ENCODE data around the gene UNC5B. TPM values are rescaled to one million over a fixed set of nuclear protein-coding genes. Genes with fewer than 3 reads are reported as not detected.
"Not testable (repeated sequence)": the region's sequence is repeated elsewhere in the genome, so short reads cannot be mapped to it uniquely, and the experiment has no call there.

The UNC5B gene
- total and polyA plus RNA-seq, 2 donors, result 2.2 to 4.2 TPM

GRCh38 chr10:71218651-71219050 is 6.3 kb downstream of the UNC5B start:
- Histone ChIP-seq H3K27me3 (ENCODE audit: control insufficient read depth in 2 of 2, insufficient read depth in 1 of 2, low read length in 1 of 2) (peaks cover 23 to 65% of the 10 kb centered on the region in 2 donors), H3K9me3 (ENCODE audit: control insufficient read depth in 2 of 2, insufficient read depth in 1 of 2, low read length in 1 of 2) (peaks cover 0 to 3% of the 10 kb centered on the region in 2 donors), H3K4me3 (ENCODE audit: low read length in 2 of 2) (no peak overlapping the region), H3K4me1 (ENCODE audit: control insufficient read depth in 2 of 2, insufficient read depth in 2 of 2, low read length in 2 of 2) (peaks cover 9 to 29% of the 10 kb centered on the region in 2 donors), H3K36me3 (ENCODE audit: control insufficient read depth in 2 of 2, insufficient read depth in 2 of 2, low read length in 1 of 2) (no peaks in the 10 kb centered on the region), H3K27ac (ENCODE audit: low read depth in 1 of 2, low read length in 1 of 2) (no peak overlapping the region)
- WGBS, result 97% methylated on average over 5 of the region's 5 CpGs
- no peak for DNase-seq (ENCODE audit: low read depth in 6 of 9, low spot score in 9 of 9)

GRCh38 chr10:71219236-71219917 is 7.0 kb downstream of the UNC5B start:
- H3K27me3 ChIP-seq (ENCODE audit: control insufficient read depth in 2 of 2, insufficient read depth in 1 of 2, low read length in 1 of 2), result peaks cover 16 to 58% of the 10 kb centered on the region in 2 donors
- H3K27ac ChIP-seq (ENCODE audit: low read depth in 1 of 2, low read length in 1 of 2); DNase-seq (ENCODE audit: low read depth in 6 of 9, low spot score in 9 of 9); H3K9me3 ChIP-seq (ENCODE audit: control insufficient read depth in 2 of 2, insufficient read depth in 1 of 2, low read length in 1 of 2); H3K36me3 ChIP-seq (ENCODE audit: control insufficient read depth in 2 of 2, insufficient read depth in 2 of 2, low read length in 1 of 2); H3K4me3 ChIP-seq (ENCODE audit: low read length in 2 of 2): not testable (repeated sequence)
- 97% methylated on average over 7 of the region's 7 CpGs for WGBS
- peaks cover 7 to 22% of the 10 kb centered on the region in 2 donors for H3K4me1 ChIP-seq (ENCODE audit: control insufficient read depth in 2 of 2, insufficient read depth in 2 of 2, low read length in 2 of 2)

- no peaks in the 10 kb centered on the region for H3K36me3 ChIP-seq (ENCODE audit: control insufficient read depth in 2 of 2, insufficient read depth in 2 of 2, low read length in 1 of 2)
- 97% methylated on average over 8 of the region's 8 CpGs for WGBS
- no peaks in the 10 kb centered on the region for H3K9me3 ChIP-seq (ENCODE audit: control insufficient read depth in 2 of 2, insufficient read depth in 1 of 2, low read length in 1 of 2)
- peaks cover 9 to 51% of the 10 kb centered on the region in 2 donors for H3K27me3 ChIP-seq (ENCODE audit: control insufficient read depth in 2 of 2, insufficient read depth in 1 of 2, low read length in 1 of 2)
- no peak overlapping the region for H3K4me3 ChIP-seq (ENCODE audit: low read length in 2 of 2)
- H3K27ac ChIP-seq (ENCODE audit: low read depth in 1 of 2, low read length in 1 of 2), result no peak overlapping the region
- peaks cover 7 to 21% of the 10 kb centered on the region in 2 donors for H3K4me1 ChIP-seq (ENCODE audit: control insufficient read depth in 2 of 2, insufficient read depth in 2 of 2, low read length in 2 of 2)
- no peak for DNase-seq (ENCODE audit: low read depth in 6 of 9, low spot score in 9 of 9)
These were observed 7.7 kb downstream of the UNC5B start for GRCh38 chr10:71219918-71220688.

- H3K4me3 ChIP-seq (ENCODE audit: low read length in 2 of 2), result no peak overlapping the region
- no peak overlapping the region for H3K27ac ChIP-seq (ENCODE audit: low read depth in 1 of 2, low read length in 1 of 2)
- DNase-seq (ENCODE audit: low read depth in 6 of 9, low spot score in 9 of 9), result no peak
- 76% methylated on average over 12 of the region's 12 CpGs for WGBS
- peaks cover 9 to 42% of the 10 kb centered on the region in 2 donors for H3K27me3 ChIP-seq (ENCODE audit: control insufficient read depth in 2 of 2, insufficient read depth in 1 of 2, low read length in 1 of 2)
- H3K4me1 ChIP-seq (ENCODE audit: control insufficient read depth in 2 of 2, insufficient read depth in 2 of 2, low read length in 2 of 2), result peaks cover 7 to 21% of the 10 kb centered on the region in 2 donors
- no peaks in the 10 kb centered on the region for H3K36me3 ChIP-seq (ENCODE audit: control insufficient read depth in 2 of 2, insufficient read depth in 2 of 2, low read length in 1 of 2)
- no peaks in the 10 kb centered on the region for H3K9me3 ChIP-seq (ENCODE audit: control insufficient read depth in 2 of 2, insufficient read depth in 1 of 2, low read length in 1 of 2)
These were observed 8.5 kb downstream of the UNC5B start for GRCh38 chr10:71220689-71221540.

- Histone ChIP-seq H3K4me1 (ENCODE audit: control insufficient read depth in 2 of 2, insufficient read depth in 2 of 2, low read length in 2 of 2) (peaks cover 7 to 18% of the 10 kb centered on the region in 2 donors), H3K4me3 (ENCODE audit: low read length in 2 of 2) (no peak overlapping the region), H3K36me3 (ENCODE audit: control insufficient read depth in 2 of 2, insufficient read depth in 2 of 2, low read length in 1 of 2) (no peaks in the 10 kb centered on the region), H3K9me3 (ENCODE audit: control insufficient read depth in 2 of 2, insufficient read depth in 1 of 2, low read length in 1 of 2) (no peaks in the 10 kb centered on the region), H3K27ac (ENCODE audit: low read depth in 1 of 2, low read length in 1 of 2) (no peak overlapping the region), H3K27me3 (ENCODE audit: control insufficient read depth in 2 of 2, insufficient read depth in 1 of 2, low read length in 1 of 2) (peaks cover 7 to 35% of the 10 kb centered on the region in 2 donors)
- no peak for DNase-seq (ENCODE audit: low read depth in 6 of 9, low spot score in 9 of 9)
- WGBS, result 98% methylated on average over 5 of the region's 5 CpGs
These were observed 9.3 kb downstream of the UNC5B start for GRCh38 chr10:71221586-71222202.

- no peak overlapping the region for H3K27ac ChIP-seq (ENCODE audit: low read depth in 1 of 2, low read length in 1 of 2)
- H3K36me3 ChIP-seq (ENCODE audit: control insufficient read depth in 2 of 2, insufficient read depth in 2 of 2, low read length in 1 of 2), result no peaks in the 10 kb centered on the region
- peaks cover 3 to 7% of the 10 kb centered on the region in 2 donors for H3K4me1 ChIP-seq (ENCODE audit: control insufficient read depth in 2 of 2, insufficient read depth in 2 of 2, low read length in 2 of 2)
- 92% methylated on average over 11 of the region's 11 CpGs for WGBS
- DNase-seq (ENCODE audit: low read depth in 6 of 9, low spot score in 9 of 9), result no peak
- no peaks in the 10 kb centered on the region for H3K9me3 ChIP-seq (ENCODE audit: control insufficient read depth in 2 of 2, insufficient read depth in 1 of 2, low read length in 1 of 2)
- no peak overlapping the region for H3K4me3 ChIP-seq (ENCODE audit: low read length in 2 of 2)
- H3K27me3 ChIP-seq (ENCODE audit: control insufficient read depth in 2 of 2, insufficient read depth in 1 of 2, low read length in 1 of 2), result peaks cover 2 to 24% of the 10 kb centered on the region in 2 donors
These were observed 10.4 kb downstream of the UNC5B start for GRCh38 chr10:71222601-71223346.

GRCh38 chr10:71223347-71224058 is 11.1 kb downstream of the UNC5B start:
- Histone ChIP-seq H3K27me3 (ENCODE audit: control insufficient read depth in 2 of 2, insufficient read depth in 1 of 2, low read length in 1 of 2) (peaks cover 0 to 17% of the 10 kb centered on the region in 2 donors), H3K9me3 (ENCODE audit: control insufficient read depth in 2 of 2, insufficient read depth in 1 of 2, low read length in 1 of 2) (no peaks in the 10 kb centered on the region), H3K36me3 (ENCODE audit: control insufficient read depth in 2 of 2, insufficient read depth in 2 of 2, low read length in 1 of 2) (no peaks in the 10 kb centered on the region), H3K27ac (ENCODE audit: low read depth in 1 of 2, low read length in 1 of 2) (no peak overlapping the region), H3K4me1 (ENCODE audit: control insufficient read depth in 2 of 2, insufficient read depth in 2 of 2, low read length in 2 of 2) (peaks cover 0 to under 1% of the 10 kb centered on the region in 2 donors), H3K4me3 (ENCODE audit: low read length in 2 of 2) (no peak overlapping the region)
- 90% methylated on average over 4 of the region's 4 CpGs for WGBS
- DNase-seq (ENCODE audit: low read depth in 6 of 9, low spot score in 9 of 9), result no peak
